Epidermal melanocyte (primary cell): ENCODE data around the gene ULK3.

ENCODE experiments used
- DNase-seq: peaks from one replicate; pipeline ENCODE4 v3.0.0; 2011; ENCODE audit warnings: low spot score; ENCODE audit not compliant: insufficient read length

The ULK3 gene

GRCh38 chr15:74822233-74822632 lies 20.7 kb downstream of the ULK3 start:
- no peak for DNase-seq

GRCh38 chr15:74821790-74822158 lies 21.2 kb downstream of the ULK3 start:
- no peak for DNase-seq

- no peak for DNase-seq
These were observed 21.7 kb downstream of the ULK3 start for GRCh38 chr15:74821091-74821789.

- DNase-seq, result no peak
These were observed 22.9 kb downstream of the ULK3 start for GRCh38 chr15:74820056-74820455.

- no peak for DNase-seq
These were observed 25.6 kb downstream of the ULK3 start for GRCh38 chr15:74817370-74817737.

GRCh38 chr15:74816624-74817369 lies 26.2 kb downstream of the ULK3 start:
- DNase-seq, result no peak

GRCh38 chr15:74815961-74816360 lies 27.0 kb downstream of the ULK3 start:
- DNase-seq, result no peak

GRCh38 chr15:74815121-74815934 lies 27.6 kb downstream of the ULK3 start:
- no peak for DNase-seq

- no peak for DNase-seq
These were observed 30.4 kb downstream of the ULK3 start, which contains the start of gene LMAN1L for GRCh38 chr15:74812533-74812932. TSS of gene LMAN1L (plus strand) at chr15:74812835. CDS start at chr15:74812855, 20 bp downstream.

- DNase-seq, result no peak
These were observed 33.0 kb downstream of the ULK3 start for GRCh38 chr15:74809956-74810355.

- DNase-seq, result no peak
These were observed 33.7 kb downstream of the ULK3 start for GRCh38 chr15:74809242-74809641.

GRCh38 chr15:74808840-74809229 lies 34.1 kb downstream of the ULK3 start:
- DNase-seq, result no peak

- DNase-seq, result no peak
These were observed 34.7 kb downstream of the ULK3 start for GRCh38 chr15:74808078-74808839.

- DNase-seq, result no peak
These were observed 35.7 kb downstream of the ULK3 start for GRCh38 chr15:74807282-74807681.

- DNase-seq, result no peak
These were observed 38.0 kb downstream of the ULK3 start for GRCh38 chr15:74804935-74805334.

GRCh38 chr15:74802862-74803447 lies 40.0 kb downstream of the ULK3 start:
- no peak for DNase-seq

GRCh38 chr15:74802290-74802689 lies 40.7 kb downstream of the ULK3 start:
- DNase-seq, result no peak

- DNase-seq, result no peak
These were observed 41.5 kb downstream of the ULK3 start for GRCh38 chr15:74801311-74801997.

- no peak for DNase-seq
These were observed 42.3 kb downstream of the ULK3 start for GRCh38 chr15:74800559-74801094.
